IMR-90 (cell line): ENCODE data around the gene WNT9B. TPM values are rescaled to one million over a fixed set of nuclear protein-coding genes. Genes with fewer than 3 reads are reported as not detected.

Experiments used
- ATAC-seq: fragments of 200-7000 bp; cut with Tn5 transposase; 2 replicates; pipeline ENCODE4 v1.9.1; 2020; ENCODE audit warnings: low read depth, mild to moderate bottlenecking, moderate library complexity
- BruUV-seq: library from RNA; stranded (reverse); fragments of 400-500 nt; replicated peaks from 2 replicates; lab custom pipeline; 2021; lab: Mats Ljungman, UMichigan
- CTCF ChIA-PET: fragments of 300-600 bp; formaldehyde crosslinking; extraction: SDS; loops from one replicate; lab custom pipeline; 2021; ENCODE audit warnings: antibody characterized with exemption; lab: Yijun Ruan, JAX
- POLR2A ChIA-PET: fragments of 300-600 bp; sonication (Branson Sonifier 250); formaldehyde crosslinking; loops from one replicate; lab custom pipeline; 2022; ENCODE audit warnings: antibody characterized with exemption; ENCODE audit not compliant: unreplicated experiment; lab: Charles Lee
- DNase-seq: peaks from one replicate; pipeline ENCODE4 v3.0.0; 2013
- H2AFZ ChIP-seq: replicated peaks from 2 replicates; pipeline ENCODE3; 2013; ENCODE audit warnings: low read length, mild to moderate bottlenecking; ENCODE audit not compliant: poor library complexity
- H2AK5ac ChIP-seq: 2 replicates; pipeline ENCODE4 v1.6.1; 2013; ENCODE audit warnings: low read depth, low read length, inconsistent platforms
- H2AK9ac ChIP-seq: replicated peaks from 2 replicates; pipeline ENCODE3; 2013; ENCODE audit warnings: mild to moderate bottlenecking, low read depth, low read length, moderate library complexity; ENCODE audit not compliant: poor library complexity
- H2BK120ac ChIP-seq: 2 replicates; pipeline ENCODE4 v1.6.1; 2013; ENCODE audit warnings: low read depth, low read length, inconsistent platforms
- H2BK15ac ChIP-seq: 3 replicates; pipeline ENCODE4 v1.6.1; 2013; ENCODE audit warnings: low read depth, low read length, inconsistent platforms
- H2BK20ac ChIP-seq: 2 replicates; pipeline ENCODE4 v1.6.1; 2013; ENCODE audit warnings: low read depth, mild to moderate bottlenecking, inconsistent platforms, low read length, moderate library complexity
- H2BK5ac ChIP-seq: 2 replicates; pipeline ENCODE4 v1.6.1; 2013; ENCODE audit warnings: mild to moderate bottlenecking, low read depth, low read length, inconsistent platforms; ENCODE audit not compliant: poor library complexity, severe bottlenecking
- H3K14ac ChIP-seq: replicated peaks from 2 replicates; pipeline ENCODE4 v1.6.1; 2013; ENCODE audit warnings: low read depth, low read length, inconsistent platforms
- H3K18ac ChIP-seq: 2 replicates; pipeline ENCODE4 v1.6.1; 2013; ENCODE audit warnings: low read depth, low read length, control low read depth
- H3K23ac ChIP-seq: 2 replicates; pipeline ENCODE4 v1.6.1; 2013; ENCODE audit warnings: low read depth, low read length, inconsistent platforms
- H3K27ac ChIP-seq: 2 replicates; pipeline ENCODE4 v1.5.1; 2013; ENCODE audit warnings: mild to moderate bottlenecking, control low read depth, low read length; ENCODE audit not compliant: insufficient read depth
- H3K27me3 ChIP-seq: 2 replicates; pipeline ENCODE4 v1.6.1; 2013; ENCODE audit warnings: low read length; ENCODE audit not compliant: control insufficient read depth, insufficient read depth
- H3K36me3 ChIP-seq: 2 replicates; pipeline ENCODE4 v1.6.1; 2013; ENCODE audit warnings: low read length, mixed read lengths; ENCODE audit not compliant: control insufficient read depth, insufficient read depth
- H3K4ac ChIP-seq: 2 replicates; pipeline ENCODE4 v1.6.1; 2013; ENCODE audit warnings: low read depth, low read length, inconsistent platforms
- H3K4me1 ChIP-seq: 2 replicates; pipeline ENCODE4 v1.6.1; 2013; ENCODE audit warnings: low read length, mixed read lengths; ENCODE audit not compliant: control insufficient read depth, insufficient read depth
- H3K4me2 ChIP-seq: 2 replicates; pipeline ENCODE4 v1.6.1; 2013; ENCODE audit warnings: low read depth, mild to moderate bottlenecking, control low read depth, low read length, moderate library complexity
- H3K4me3 ChIP-seq: 2 replicates; pipeline ENCODE4 v1.5.1; 2013; ENCODE audit warnings: low read depth, mild to moderate bottlenecking, control low read depth, low read length, moderate library complexity; ENCODE audit not compliant: insufficient read depth
- H3K56ac ChIP-seq: 2 replicates; pipeline ENCODE4 v1.6.1; 2013; ENCODE audit warnings: low read length, inconsistent platforms; ENCODE audit not compliant: insufficient read depth; ENCODE audit errors: extremely low read depth
- H3K79me1 ChIP-seq, 2 experiments: 2 replicates each; pipeline ENCODE4 v1.6.1; 2013; ENCODE audit warnings: low read length in 2 of 2, inconsistent platforms in 1 of 2, low read depth in 1 of 2
- H3K9ac ChIP-seq: 2 replicates; pipeline ENCODE4 v1.6.1; 2013; ENCODE audit warnings: low read depth, low read length, control low read depth
- H3K9me1 ChIP-seq: 2 replicates; pipeline ENCODE4 v1.6.1; 2013; ENCODE audit warnings: low read length, inconsistent platforms; ENCODE audit not compliant: insufficient read depth
- H3K9me3 ChIP-seq: 2 replicates; pipeline ENCODE4 v1.6.1; 2013; ENCODE audit warnings: low read length; ENCODE audit not compliant: control insufficient read depth, insufficient read depth
- H4K20me1 ChIP-seq: 2 replicates; pipeline ENCODE4 v1.6.1; 2013; ENCODE audit warnings: low read length, inconsistent platforms; ENCODE audit not compliant: insufficient read depth
- H4K5ac ChIP-seq: 2 replicates; pipeline ENCODE4 v1.6.1; 2013; ENCODE audit warnings: mild to moderate bottlenecking, low read depth, low read length, control low read depth
- H4K8ac ChIP-seq, 2 experiments: 2 replicates each; pipeline ENCODE4 v1.6.1; 2013; ENCODE audit warnings: low read depth in 2 of 2, low read length in 2 of 2, control low read depth in 1 of 2, inconsistent platforms in 1 of 2
- H4K91ac ChIP-seq: 2 replicates; pipeline ENCODE4 v1.6.1; 2013; ENCODE audit warnings: low read depth, low read length, inconsistent platforms; ENCODE audit not compliant: insufficient read depth
- BHLHE40 ChIP-seq: fragments of 150-350 bp; IDR thresholded peaks from 2 replicates; pipeline ENCODE4 v1.6.1; 2016; ENCODE audit warnings: mild to moderate bottlenecking, low read depth, low read length
- CEBPB ChIP-seq: IDR thresholded peaks from 2 replicates; pipeline ENCODE4 v1.6.1; 2012; ENCODE audit warnings: low read depth, low read length, improper control_type of control experiment
- CHD1 ChIP-seq: IDR thresholded peaks from 2 replicates; pipeline ENCODE4 v1.6.1; 2012; ENCODE audit warnings: low read depth, low read length, improper control_type of control experiment
- FOS ChIP-seq: fragments of 150-350 bp; IDR thresholded peaks from 2 replicates; pipeline ENCODE4 v1.6.1; 2016; ENCODE audit warnings: low read depth, low read length
- MAFK ChIP-seq: IDR thresholded peaks from 2 replicates; pipeline ENCODE4 v1.6.1; 2012; ENCODE audit warnings: low read depth, low read length, improper control_type of control experiment
- MAZ ChIP-seq: IDR thresholded peaks from 2 replicates; pipeline ENCODE4 v1.6.1; 2012; ENCODE audit warnings: low read depth, mild to moderate bottlenecking, low read length, improper control_type of control experiment, moderate library complexity, borderline replicate concordance
- MXI1 ChIP-seq: IDR thresholded peaks from 2 replicates; pipeline ENCODE4 v1.6.1; 2012; ENCODE audit warnings: low read depth, mild to moderate bottlenecking, low read length, moderate library complexity, borderline replicate concordance
- NFE2L2 ChIP-seq: fragments of 150-350 bp; IDR thresholded peaks from 2 replicates; pipeline ENCODE4 v1.6.1; 2016; ENCODE audit warnings: low read depth, mild to moderate bottlenecking, low read length
- POLR2A ChIP-seq: IDR thresholded peaks from 2 replicates; pipeline ENCODE4 v1.6.1; 2012; ENCODE audit warnings: mild to moderate bottlenecking, low read depth, low read length
- RAD21 ChIP-seq: IDR thresholded peaks from 2 replicates; pipeline ENCODE4 v1.6.1; 2012; ENCODE audit warnings: low read length, improper control_type of control experiment
- RCOR1 ChIP-seq: IDR thresholded peaks from 2 replicates; pipeline ENCODE4 v1.6.1; 2012; ENCODE audit warnings: mild to moderate bottlenecking, low read length, improper control_type of control experiment; ENCODE audit not compliant: insufficient replicate concordance
- RFX5 ChIP-seq: IDR thresholded peaks from 2 replicates; pipeline ENCODE4 v1.8.0; 2012; ENCODE audit warnings: low read depth, mild to moderate bottlenecking, low read length, moderate library complexity
- SMC3 ChIP-seq: fragments of 150-350 bp; IDR thresholded peaks from 2 replicates; pipeline ENCODE4 v1.6.1; 2016; ENCODE audit warnings: low read depth, mild to moderate bottlenecking, antibody characterized with exemption, low read length, moderate library complexity
- USF2 ChIP-seq: fragments of 150-350 bp; IDR thresholded peaks from 2 replicates; pipeline ENCODE4 v1.6.1; 2017; ENCODE audit warnings: mild to moderate bottlenecking, antibody characterized with exemption, low read length, low read depth
- WGBS, 2 experiments: methylation state at CpG; one replicate each; pipeline versions ENCODE4 v1.1.5 to v1.1.7; 2013; ENCODE audit warnings: missing lambda C conversion rate in 2 of 2; ENCODE audit not compliant: insufficient read length in 1 of 2; ENCODE audit errors: extremely low coverage in 2 of 2; 5-methylcytosine and 5-hydroxymethylcytosine counted together
- dilution Hi-C: fragments of 300-500 bp; cut with HindIII; formaldehyde crosslinking; loops from one replicate; pipeline ENCODE4 v1.14.3; 2018; ENCODE audit warnings: low sequenced_read_pairs; ENCODE audit not compliant: unreplicated experiment
- in situ Hi-C: fragments of 300-500 bp; cut with MboI; formaldehyde crosslinking; loops from 3 replicates; pipeline ENCODE4 v1.14.3; 2019; ENCODE audit warnings: low sequenced_read_pairs, inconsistent platforms, mixed read lengths
- intact Hi-C: fragments of 100-400 bp; cut with micrococcal nuclease; formaldehyde crosslinking; loops from 2 replicates; pipeline ENCODE4 v1.10.0; 2022
- polyA plus RNA-seq, 3 experiments: library from polyadenylated mRNA; depleted of rRNA; stranded (reverse); fragments of >200 nt; gene quantifications; 2 replicates each; pipeline ENCODE4 v1.2.3, GENCODE V29; 2012; ENCODE audit warnings: low replicate concordance in 1 of 3
- total RNA-seq: library from RNA; depleted of rRNA; stranded (reverse); fragments of >200 nt; gene quantifications from 2 replicates; pipeline ENCODE4 v1.2.3, GENCODE V29; 2012
- TF ChIP-seq, protein P1 (sequence below): fragments of 150-350 bp; IDR thresholded peaks from 2 replicates; pipeline ENCODE4 v1.6.1; 2016; ENCODE audit warnings: low read depth, mild to moderate bottlenecking, low read length, moderate library complexity, borderline replicate concordance

Gene WNT9B
- total and polyA plus RNA-seq, 2 of the 4 experiments (the other 2 are of a cell fraction) = not detected

DNA sequence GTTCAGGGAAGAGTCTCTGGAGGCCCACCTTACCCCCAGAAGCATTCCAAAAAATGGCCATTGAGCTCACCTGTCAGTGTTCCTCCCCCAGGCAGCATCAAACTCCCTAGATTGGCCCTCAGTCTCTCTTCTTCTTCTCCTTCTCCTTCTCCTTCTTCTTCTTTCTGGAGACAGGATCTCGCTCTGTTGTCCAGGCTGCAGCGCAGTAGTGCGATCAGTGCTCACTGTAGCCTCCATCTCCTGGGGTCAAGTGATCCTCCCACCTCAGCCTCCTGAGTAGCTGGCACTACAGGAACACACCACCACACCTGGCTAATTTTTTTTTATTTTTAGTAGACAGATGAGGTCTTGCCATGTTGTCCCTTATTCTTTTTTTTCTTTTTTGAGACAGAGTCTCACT, 16.5 kb upstream of the WNT9B start:
- no peak overlapping the region for H4K91ac ChIP-seq
- no peaks in the 10 kb centered on the region for H4K20me1 ChIP-seq
- no peaks in the 10 kb centered on the region for H3K4me1 ChIP-seq
- no peak overlapping the region for H3K23ac ChIP-seq
- no peak overlapping the region for H2AK9ac ChIP-seq
- no peak overlapping the region for H3K14ac ChIP-seq
- H4K5ac ChIP-seq = no peak overlapping the region
- no peak overlapping the region for H2BK120ac ChIP-seq
- no peak for TF ChIP-seq MXI1
- no peak for TF ChIP-seq USF2
- no peak for TF ChIP-seq POLR2A
- TF ChIP-seq NFE2L2 = no peak
- TF ChIP-seq CHD1 = no peak
- TF ChIP-seq FOS = no peak
- no peak for TF ChIP-seq MAFK
- no peak for TF ChIP-seq RFX5
- no peak for TF ChIP-seq SMC3
- no peak for TF ChIP-seq MAZ
- no peak for TF ChIP-seq RAD21
- TF ChIP-seq, protein P1, sequence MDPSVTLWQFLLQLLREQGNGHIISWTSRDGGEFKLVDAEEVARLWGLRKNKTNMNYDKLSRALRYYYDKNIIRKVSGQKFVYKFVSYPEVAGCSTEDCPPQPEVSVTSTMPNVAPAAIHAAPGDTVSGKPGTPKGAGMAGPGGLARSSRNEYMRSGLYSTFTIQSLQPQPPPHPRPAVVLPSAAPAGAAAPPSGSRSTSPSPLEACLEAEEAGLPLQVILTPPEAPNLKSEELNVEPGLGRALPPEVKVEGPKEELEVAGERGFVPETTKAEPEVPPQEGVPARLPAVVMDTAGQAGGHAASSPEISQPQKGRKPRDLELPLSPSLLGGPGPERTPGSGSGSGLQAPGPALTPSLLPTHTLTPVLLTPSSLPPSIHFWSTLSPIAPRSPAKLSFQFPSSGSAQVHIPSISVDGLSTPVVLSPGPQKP = no peak
- no peak for TF ChIP-seq BHLHE40
- no peak for TF ChIP-seq RCOR1
- TF ChIP-seq CEBPB = no peak
- no peak overlapping the region for H2AFZ ChIP-seq
- H3K79me1 ChIP-seq = no peaks in the 10 kb centered on the region
- no peak overlapping the region for H3K4ac ChIP-seq
- no peak overlapping the region for H4K8ac ChIP-seq
- CTCF ChIA-PET = interaction anchor here (1.4 kb wide), 1 partner anchor 13 kb away, joined by 3 read pairs; no protein-coding TSS in a partner anchor
- in situ Hi-C loops (loop anchor here (5.0 kb wide), 1 partner anchor 107 kb away; no protein-coding TSS in a partner anchor), dilution Hi-C loops (no loop called here), intact Hi-C loops (loop anchor here (5.0 kb wide), 1 partner anchor 78 kb away; no protein-coding TSS in a partner anchor)
- ATAC-seq = no peak
- H3K9me3 ChIP-seq = no peaks in the 10 kb centered on the region
- H2BK5ac ChIP-seq = no peak overlapping the region
- H2AK5ac ChIP-seq = no peak overlapping the region
- 100% methylated on average over 1 of the region's 3 CpGs; no CpG with 5 or more reads in 1 of the 2 experiments for WGBS, 2 experiments
- no peaks in the 10 kb centered on the region for H3K36me3 ChIP-seq
- peaks cover 18% of the 10 kb centered on the region; the same call in 1 of the 2 replicates for H3K27me3 ChIP-seq
- no peak overlapping the region for H2BK15ac ChIP-seq
- no TSS peak for BruUV-seq
- no peak overlapping the region for H3K4me3 ChIP-seq
- no peak overlapping the region for H3K18ac ChIP-seq
- no peak for DNase-seq
- no peak overlapping the region for H3K27ac ChIP-seq
- H3K9ac ChIP-seq = no peak overlapping the region
- no peak overlapping the region for H3K4me2 ChIP-seq
- H3K56ac ChIP-seq = no peak overlapping the region
- POLR2A ChIA-PET = no interaction called here
- H3K9me1 ChIP-seq = no peaks in the 10 kb centered on the region
- no peak overlapping the region for H2BK20ac ChIP-seq
